ENCODE measurements around the gene MRFAP1. TPM values are rescaled to one million over a fixed set of nuclear protein-coding genes. Genes with fewer than 3 reads are reported as not detected.

Gene MRFAP1
- total and polyA plus RNA-seq, 10 of the 15 experiments (the other 5 are each of a cell fraction or from before 2014, with no cell fraction given): 18.7 to 105 (median 80.8) TPM

DNA sequence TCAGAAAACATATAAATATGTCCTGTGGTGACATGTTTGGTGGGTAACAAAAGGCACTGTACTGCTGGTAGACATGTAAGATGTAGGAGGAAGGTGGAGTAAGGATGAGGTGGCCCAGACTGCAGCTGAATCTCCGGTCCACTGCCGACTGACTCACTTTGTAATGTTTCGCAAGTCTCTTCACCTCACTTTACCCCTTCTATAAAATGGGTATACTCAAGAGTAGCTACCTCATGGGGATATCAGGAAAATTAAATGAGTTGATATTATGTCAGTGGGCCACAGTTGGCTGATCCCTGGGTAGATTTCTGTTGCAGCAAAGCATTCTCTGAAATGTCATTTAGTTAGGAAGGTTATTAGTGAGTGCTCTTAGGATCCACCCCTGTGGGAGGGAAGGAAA is 22.1 kb downstream of the MRFAP1 start:
- ATAC-seq (no peak), FAIRE-seq (no peak), DNase-seq (ENCODE audit: low read depth, low spot score) (no peak)
- 93% methylated on average over 3 of the region's 3 CpGs for WGBS (ENCODE audit: insufficient coverage, insufficient replicate concordance, low lambda C conversion rate, missing lambda C conversion rate)
- ChIA-PET POLR2A (interaction anchor here (0.6 kb wide), 1 partner anchor 101 kb away, joined by 3 read pairs; no protein-coding TSS in a partner anchor), RAD21 (ENCODE audit: unreplicated experiment) (no interaction called here), CTCF (interaction anchor here (0.8 kb wide), 2 partner anchors 17 to 408 kb away, joined by 3 read pairs; no protein-coding TSS in a partner anchor), SMC1A (ENCODE audit: uncharacterized antibody, unreplicated experiment) (no interaction called here)
- H3K36me3 ChIP-seq (ENCODE audit: control insufficient read depth in 2 of 2, insufficient read depth in 2 of 2, low read length in 1 of 2): no peaks in the 10 kb centered on the region
- H3K27ac ChIP-seq (ENCODE audit: control insufficient read depth, insufficient read depth): no peak overlapping the region
- peaks cover 15 to 16% of the 10 kb centered on the region in 2 experiments for H3K27me3 ChIP-seq (replicated peaks in 1 of 2; ENCODE audit: control insufficient read depth in 2 of 2, insufficient read depth in 2 of 2, low read length in 1 of 2)
- in situ Hi-C loops (cut with MboI): no loop called here
- no TSS peak for BruUV-seq (replicated peaks)
- H3K4me1 ChIP-seq (ENCODE audit: control insufficient read depth, insufficient read depth, low read length): no peaks in the 10 kb centered on the region
- H2AFZ ChIP-seq (ENCODE audit: control insufficient read depth, low read depth, low read length): no peak overlapping the region
- H3K4me2 ChIP-seq (ENCODE audit: control insufficient read depth, insufficient read depth): no peak overlapping the region
- H3K9me3 ChIP-seq (replicated peaks; ENCODE audit: control insufficient read depth, insufficient read depth, low read length): no peaks in the 10 kb centered on the region
- H4K20me1 ChIP-seq (ENCODE audit: control insufficient read depth, insufficient read depth): no peaks in the 10 kb centered on the region
- H3K79me2 ChIP-seq (ENCODE audit: control insufficient read depth, insufficient read depth, low read length): no peaks in the 10 kb centered on the region
- H3K4me3 ChIP-seq: no peak overlapping the region
- TF ChIP-seq ZZZ3 (IDR thresholded peaks at IDR 0.05; ENCODE audit: control insufficient read depth, insufficient read length, low read depth): no peak
- no peak for TF ChIP-seq ZNF592 (IDR thresholded peaks at IDR 0.05)
- no peak for TF ChIP-seq CBX5 (IDR thresholded peaks at IDR 0.05; ENCODE audit: low read depth)
- no peak for TF ChIP-seq CBFB (IDR thresholded peaks at IDR 0.05; ENCODE audit: low read depth)
- no peak for TF ChIP-seq KDM1A (IDR thresholded peaks at IDR 0.05; ENCODE audit: borderline replicate concordance)
- TF ChIP-seq RAD21 (IDR thresholded peaks at IDR 0.05; ENCODE audit: insufficient read depth, low read depth, low read length): no peak
- no peak for TF ChIP-seq JUND (IDR thresholded peaks at IDR 0.05; ENCODE audit: low read depth, low read length)
- TF ChIP-seq SRF (IDR thresholded peaks at IDR 0.05; ENCODE audit: low read depth in 2 of 2, low read length in 2 of 2): no peak
- TF ChIP-seq ZNF384 (IDR thresholded peaks at IDR 0.05; ENCODE audit: borderline replicate concordance, low read depth, low read length): no peak
- no peak for TF ChIP-seq REST (IDR thresholded peaks at IDR 0.05; ENCODE audit: low read depth, low read length)
- no peak for TF ChIP-seq EED (IDR thresholded peaks at IDR 0.05; ENCODE audit: low read depth)
- TF ChIP-seq, protein P1, sequence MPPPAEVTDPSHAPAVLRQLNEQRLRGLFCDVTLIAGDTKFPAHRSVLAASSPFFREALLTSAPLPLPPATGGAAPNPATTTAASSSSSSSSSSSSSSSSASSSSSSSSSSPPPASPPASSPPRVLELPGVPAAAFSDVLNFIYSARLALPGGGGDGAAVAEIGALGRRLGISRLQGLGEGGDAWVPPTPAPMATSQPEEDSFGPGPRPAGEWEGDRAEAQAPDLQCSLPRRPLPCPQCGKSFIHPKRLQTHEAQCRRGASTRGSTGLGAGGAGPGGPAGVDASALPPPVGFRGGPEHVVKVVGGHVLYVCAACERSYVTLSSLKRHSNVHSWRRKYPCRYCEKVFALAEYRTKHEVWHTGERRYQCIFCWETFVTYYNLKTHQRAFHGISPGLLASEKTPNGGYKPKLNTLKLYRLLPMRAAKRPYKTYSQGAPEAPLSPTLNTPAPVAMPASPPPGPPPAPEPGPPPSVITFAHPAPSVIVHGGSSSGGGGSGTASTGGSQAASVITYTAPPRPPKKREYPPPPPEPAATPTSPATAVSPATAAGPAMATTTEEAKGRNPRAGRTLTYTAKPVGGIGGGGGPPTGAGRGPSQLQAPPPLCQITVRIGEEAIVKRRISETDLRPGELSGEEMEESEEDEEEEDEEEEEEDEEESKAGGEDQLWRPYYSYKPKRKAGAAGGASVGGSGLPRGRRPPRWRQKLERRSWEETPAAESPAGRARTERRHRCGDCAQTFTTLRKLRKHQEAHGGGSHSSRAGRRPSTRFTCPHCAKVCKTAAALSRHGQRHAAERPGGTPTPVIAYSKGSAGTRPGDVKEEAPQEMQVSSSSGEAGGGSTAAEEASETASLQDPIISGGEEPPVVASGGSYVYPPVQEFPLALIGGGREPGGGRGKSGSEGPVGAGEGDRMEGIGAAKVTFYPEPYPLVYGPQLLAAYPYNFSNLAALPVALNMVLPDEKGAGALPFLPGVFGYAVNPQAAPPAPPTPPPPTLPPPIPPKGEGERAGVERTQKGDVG (CRISPR knock-in tag; IDR thresholded peaks at IDR 0.05): no peak
- no peak for TF ChIP-seq RB1 (IDR thresholded peaks at IDR 0.05; ENCODE audit: borderline replicate concordance)
- TF ChIP-seq DPF2 (IDR thresholded peaks at IDR 0.05): no peak
- TF ChIP-seq LARP7 (IDR thresholded peaks at IDR 0.05): no peak
- H3K9ac ChIP-seq (ENCODE audit: control insufficient read depth, insufficient read depth, low read length): no peak overlapping the region
- intact Hi-C loops (cut with micrococcal nuclease; ENCODE audit: unreplicated experiment): no loop called here

All from GM12878 (cell line).